ENCODE data around the gene RABL2B.

GRCh38 chr22:50722048-50722701 lies 61.3 kb downstream of the RABL2B start:
- no peak for TF ChIP-seq CTCF (IDR thresholded peaks at IDR 0.05)
- no peak for TF ChIP-seq ATF3 (CRISPR knock-in tag; conservative IDR thresholded peaks at IDR 0.05)
- no peak for TF ChIP-seq ZSCAN18 (CRISPR knock-in tag; IDR thresholded peaks at IDR 0.05)
- no peak for TF ChIP-seq TCF7 (CRISPR knock-in tag; IDR thresholded peaks at IDR 0.05; ENCODE audit: low read depth)
- no peak for TF ChIP-seq MLX (CRISPR knock-in tag; IDR thresholded peaks at IDR 0.05)
- TF ChIP-seq USF2 (CRISPR knock-in tag; IDR thresholded peaks at IDR 0.05): no peak
- TF ChIP-seq PRRX2 (CRISPR knock-in tag; IDR thresholded peaks at IDR 0.05): no peak
- TF ChIP-seq USF1 (CRISPR knock-in tag; IDR thresholded peaks at IDR 0.05): no peak
- no peak for TF ChIP-seq EMX1 (CRISPR knock-in tag; IDR thresholded peaks at IDR 0.05)
- TF ChIP-seq GTF2I (CRISPR knock-in tag; conservative IDR thresholded peaks at IDR 0.05): no peak
- no peak for TF ChIP-seq IRF1 (CRISPR knock-in tag; IDR thresholded peaks at IDR 0.05)
- TF ChIP-seq NFYB (CRISPR knock-in tag; conservative IDR thresholded peaks at IDR 0.05; ENCODE audit: low read depth): no peak
